ENCODE measurements around the gene IER2. TPM values are rescaled to one million over a fixed set of nuclear protein-coding genes. Genes with fewer than 3 reads are reported as not detected.

IER2 gene
- total RNA-seq, 1 donor from 2014 or later: 94.0 TPM

GRCh38 chr19:13138171-13138915, 11.9 kb upstream of the IER2 start:
- no peak for DNase-seq (ENCODE audit: low spot score)

DNA sequence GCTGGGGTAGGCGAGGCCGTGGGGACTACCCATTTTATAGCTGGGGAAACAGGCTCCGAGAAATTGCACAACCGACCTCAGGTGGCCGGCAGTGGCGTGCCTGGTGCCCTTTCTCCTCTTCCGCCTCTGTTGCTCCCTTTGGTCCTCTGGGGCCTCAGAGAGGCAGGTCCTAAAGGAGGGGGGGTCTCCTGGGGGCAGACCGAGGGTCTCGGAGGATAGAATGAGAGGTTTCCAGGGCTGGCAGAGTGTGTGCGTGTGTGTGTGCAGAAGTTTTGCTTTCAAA, 11.4 kb upstream of the IER2 start:
- no peak for DNase-seq (ENCODE audit: low spot score)

- DNase-seq (ENCODE audit: low spot score): no peak
These were observed 10.4 kb upstream of the IER2 start for GRCh38 chr19:13139633-13140311.

- no peak for DNase-seq (ENCODE audit: low spot score)
These were observed 3.2 kb upstream of the IER2 start for GRCh38 chr19:13146763-13147563.

GRCh38 chr19:13149173-13149627, 1.0 kb upstream of the IER2 start:
- peak; percentile 61 for DNase-seq (ENCODE audit: low spot score)

GRCh38 chr19:13149628-13150186, 504 bp upstream of the IER2 start:
- DNase-seq (ENCODE audit: low spot score): peak; percentile 66

- peak; percentile 74 for DNase-seq (ENCODE audit: low spot score)
These were observed 857 bp downstream of the IER2 start for GRCh38 chr19:13150931-13151604.

GRCh38 chr19:13151605-13152355, 1.6 kb downstream of the IER2 start:
- peak; percentile 98 for DNase-seq (ENCODE audit: low spot score)

DNA sequence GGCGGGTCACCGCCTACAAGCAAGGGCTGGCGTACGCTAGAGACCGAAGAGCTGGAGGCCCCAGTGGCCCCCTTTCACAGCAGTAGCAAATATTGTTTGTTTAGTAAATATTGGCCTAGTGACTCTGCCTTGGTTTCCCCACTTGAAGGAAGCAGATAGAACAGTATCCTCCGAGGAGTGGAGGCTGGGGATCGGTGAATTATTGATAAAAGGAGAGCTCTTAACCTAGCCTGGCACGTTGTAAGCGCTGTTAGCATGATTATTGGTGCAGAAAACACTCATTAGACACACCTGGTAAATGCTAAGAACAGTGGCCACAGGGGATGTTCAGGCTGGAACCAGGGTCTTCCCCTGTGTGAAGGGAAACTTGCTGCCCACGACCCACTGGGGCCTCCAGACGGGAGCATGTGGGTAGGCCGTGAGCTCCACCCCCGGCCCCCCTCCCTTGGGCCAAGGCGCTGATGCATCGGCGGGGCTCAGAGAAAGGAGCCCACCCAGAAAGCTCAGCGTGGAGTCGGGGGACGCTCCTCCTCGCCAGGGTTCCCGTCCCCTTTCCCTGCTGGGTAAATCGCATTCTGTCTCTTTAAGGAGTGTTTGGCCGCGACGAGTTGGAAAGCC, 2.3 kb downstream of the IER2 start:
- no peak for DNase-seq (ENCODE audit: low spot score)

DNA sequence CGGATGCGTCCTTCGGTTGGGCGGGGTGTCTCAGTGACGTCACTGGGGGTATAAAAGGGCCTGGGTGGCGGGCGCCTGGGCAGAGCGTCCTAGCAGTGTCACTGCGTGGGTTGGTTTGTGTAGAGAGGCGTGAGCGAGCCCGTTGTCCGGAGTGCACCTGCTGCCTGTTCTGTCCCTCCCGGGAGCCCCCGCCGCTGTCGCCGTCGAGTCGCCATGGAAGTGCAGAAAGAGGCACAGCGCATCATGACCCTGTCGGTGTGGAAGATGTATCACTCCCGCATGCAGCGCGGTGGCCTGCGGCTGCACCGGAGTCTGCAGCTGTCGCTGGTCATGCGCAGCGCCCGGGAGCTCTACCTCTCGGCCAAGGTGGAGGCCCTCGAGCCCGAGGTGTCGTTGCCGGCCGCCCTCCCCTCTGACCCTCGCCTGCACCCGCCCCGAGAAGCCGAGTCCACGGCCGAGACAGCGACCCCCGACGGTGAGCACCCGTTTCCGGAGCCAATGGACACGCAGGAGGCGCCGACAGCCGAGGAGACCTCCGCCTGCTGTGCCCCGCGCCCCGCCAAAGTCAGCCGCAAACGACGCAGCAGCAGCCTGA, 2.9 kb downstream of the IER2 start:
- DNase-seq (ENCODE audit: low spot score): peak; percentile 99

- no peak for DNase-seq (ENCODE audit: low spot score)
These were observed 3.5 kb downstream of the IER2 start for GRCh38 chr19:13153569-13154240.

DNA sequence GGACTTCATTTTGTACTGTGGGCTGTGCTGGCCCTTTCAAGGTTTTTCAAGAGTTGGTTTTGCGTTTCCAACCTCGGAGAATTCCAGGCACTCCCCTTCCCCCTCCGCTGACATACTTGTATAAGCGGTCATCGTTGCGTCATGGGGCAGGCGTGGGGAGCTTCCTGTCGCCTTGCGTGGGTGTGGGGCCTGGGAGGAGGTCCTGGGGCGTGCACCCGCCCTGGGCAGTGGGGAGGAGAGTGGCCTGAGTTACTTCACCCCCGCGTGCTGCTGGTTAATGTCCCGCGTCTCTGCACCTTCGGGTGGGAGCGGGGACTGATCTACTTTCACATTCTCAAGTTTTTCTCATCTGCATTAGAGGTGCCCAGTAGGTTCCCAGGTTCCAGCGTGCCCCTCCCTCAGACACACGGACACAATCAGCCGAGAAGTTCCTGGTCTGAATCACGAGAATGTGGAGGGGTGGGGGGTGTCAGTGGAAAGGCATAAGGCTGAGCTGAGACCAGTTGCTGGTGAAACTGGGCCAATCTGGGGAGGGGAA, 4.1 kb downstream of the IER2 start:
- peak; percentile 95 for DNase-seq (ENCODE audit: low spot score)

GRCh38 chr19:13154911-13155471, 4.8 kb downstream of the IER2 start:
- DNase-seq (ENCODE audit: low spot score): peak; percentile 94

DNA sequence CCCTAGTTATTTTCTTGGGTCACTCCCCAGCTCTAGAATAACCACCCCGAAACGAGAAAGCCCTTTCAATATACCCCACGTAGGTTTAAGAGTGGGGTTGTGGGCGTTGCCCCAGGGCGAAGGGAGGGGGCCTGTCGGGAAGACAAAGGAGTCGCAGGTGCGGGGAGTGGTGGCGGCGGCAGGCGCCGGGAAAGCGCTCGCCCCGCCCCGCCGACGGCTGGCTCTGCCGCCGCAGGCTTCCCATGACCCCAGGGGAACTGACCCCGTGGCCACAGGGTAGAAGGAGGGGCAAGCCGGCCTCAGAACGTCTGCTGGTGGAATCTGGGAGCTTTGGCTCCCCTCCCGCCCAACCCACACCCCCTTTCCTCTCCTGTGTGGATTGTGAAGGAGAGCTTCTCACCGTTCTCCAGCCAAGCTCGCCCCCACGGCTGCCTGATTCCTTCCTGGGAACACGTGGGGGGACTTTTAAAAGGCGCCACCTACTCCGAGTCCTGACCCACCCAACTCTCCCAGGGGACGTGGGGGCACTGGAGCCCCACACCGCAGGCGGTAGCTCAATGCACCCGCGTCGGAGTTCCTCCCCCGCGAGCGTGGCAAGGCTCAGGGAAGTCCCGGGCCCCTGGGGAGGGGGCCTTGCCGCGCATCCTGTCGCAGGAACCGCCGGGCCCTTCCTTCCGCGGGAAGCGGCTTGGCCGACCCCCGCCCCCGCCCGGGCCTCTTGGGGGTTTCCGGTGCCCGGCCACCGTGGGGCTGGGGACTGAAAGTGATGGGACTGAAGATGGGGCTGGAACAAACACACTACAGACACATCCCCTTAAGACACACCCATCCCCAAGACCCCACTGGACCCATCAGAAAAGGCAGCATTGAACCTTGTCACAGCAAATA, 5.5 kb downstream of the IER2 start:
- peak; percentile 79 for DNase-seq (ENCODE audit: low spot score)

DNA sequence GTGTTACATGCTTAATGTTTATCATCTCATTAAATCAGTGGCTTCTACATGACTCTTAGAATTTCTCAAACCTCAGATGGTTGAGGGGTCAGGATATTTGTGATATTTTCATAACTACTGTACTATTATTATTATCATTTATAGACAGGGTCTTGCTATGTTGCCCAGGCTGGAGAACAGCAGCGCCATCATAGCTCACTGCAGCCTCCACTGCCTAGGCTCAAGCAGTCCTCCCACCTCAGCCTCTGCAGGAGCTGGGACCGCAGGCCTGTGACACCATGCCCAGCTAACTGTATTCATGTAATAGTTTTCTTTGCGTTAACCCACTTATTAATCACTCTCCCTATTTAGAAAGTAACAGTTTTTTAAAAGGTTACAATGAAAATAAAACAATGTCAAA, 9.5 kb downstream of the IER2 start:
- no peak for DNase-seq (ENCODE audit: low spot score)

DNA sequence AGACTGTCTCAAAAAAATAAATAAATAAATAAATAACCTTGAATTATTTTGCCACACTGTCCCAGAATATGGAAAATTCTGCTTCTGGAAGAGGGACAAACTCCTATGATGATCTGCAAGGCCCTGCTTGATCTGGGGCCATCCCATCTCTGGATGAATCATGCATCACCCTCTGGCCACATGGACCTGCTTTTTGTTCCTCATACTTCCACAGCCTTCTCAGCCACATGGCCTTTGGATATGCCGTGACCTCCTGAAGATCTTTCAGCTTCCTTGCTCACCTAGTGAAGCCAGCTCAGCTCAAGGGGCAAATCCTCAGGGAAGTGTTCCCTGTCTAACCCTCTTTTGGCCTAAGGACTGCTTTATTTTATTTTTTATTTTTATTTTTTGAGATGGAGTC, 10.3 kb downstream of the IER2 start:
- DNase-seq (ENCODE audit: low spot score): no peak

DNA sequence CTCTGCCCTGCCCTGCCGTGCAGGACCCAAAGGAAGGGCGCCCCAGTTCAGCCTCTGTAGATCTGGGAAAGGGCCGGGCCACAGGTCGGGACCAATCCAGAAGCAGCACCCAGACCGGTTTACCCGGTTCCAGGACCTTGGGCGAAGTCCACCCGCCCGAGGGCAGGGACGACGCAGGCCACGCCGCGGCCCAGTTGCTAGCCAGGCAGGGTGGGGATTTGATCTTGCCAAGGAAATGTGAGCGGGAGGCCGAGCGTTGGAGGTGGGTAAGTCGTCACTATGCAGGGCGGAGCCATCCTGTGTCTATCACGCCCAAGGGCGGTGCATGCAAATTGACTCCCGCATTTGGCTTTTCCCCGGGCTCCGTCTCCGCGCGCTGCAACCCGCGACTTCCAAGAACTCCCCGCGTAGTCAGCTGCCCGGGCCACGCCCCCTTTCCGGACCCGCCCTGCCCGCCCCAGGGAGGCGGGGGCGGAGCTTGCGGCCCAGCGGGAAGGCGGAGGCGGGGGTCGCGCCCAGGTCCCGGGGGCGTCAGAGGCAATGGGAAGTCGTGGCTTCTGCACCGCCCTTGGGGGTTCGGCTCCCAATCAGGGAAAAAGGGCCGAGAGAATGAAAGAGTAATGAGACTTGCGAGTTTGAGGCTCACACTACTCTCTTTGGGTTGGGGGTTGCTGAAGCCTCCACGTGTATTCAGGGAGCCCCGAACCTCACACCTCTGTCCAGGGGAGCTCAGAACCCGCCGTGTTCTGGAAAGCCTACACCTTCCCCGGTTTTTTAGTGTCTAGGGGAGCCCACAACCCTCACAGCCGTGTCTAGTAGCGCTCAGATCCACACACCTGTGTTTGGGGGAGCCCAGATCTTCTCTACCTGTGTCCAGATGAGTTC, 12.8 kb downstream of the IER2 start:
- DNase-seq (ENCODE audit: low spot score): peak; percentile 98
